Measurements from ENCODE around the gene GPRASP3.
"Not testable (repeated sequence)": the region's sequence is repeated elsewhere in the genome, so short reads cannot be mapped to it uniquely, and the experiment has no call there.

The GPRASP3 gene, protein sequence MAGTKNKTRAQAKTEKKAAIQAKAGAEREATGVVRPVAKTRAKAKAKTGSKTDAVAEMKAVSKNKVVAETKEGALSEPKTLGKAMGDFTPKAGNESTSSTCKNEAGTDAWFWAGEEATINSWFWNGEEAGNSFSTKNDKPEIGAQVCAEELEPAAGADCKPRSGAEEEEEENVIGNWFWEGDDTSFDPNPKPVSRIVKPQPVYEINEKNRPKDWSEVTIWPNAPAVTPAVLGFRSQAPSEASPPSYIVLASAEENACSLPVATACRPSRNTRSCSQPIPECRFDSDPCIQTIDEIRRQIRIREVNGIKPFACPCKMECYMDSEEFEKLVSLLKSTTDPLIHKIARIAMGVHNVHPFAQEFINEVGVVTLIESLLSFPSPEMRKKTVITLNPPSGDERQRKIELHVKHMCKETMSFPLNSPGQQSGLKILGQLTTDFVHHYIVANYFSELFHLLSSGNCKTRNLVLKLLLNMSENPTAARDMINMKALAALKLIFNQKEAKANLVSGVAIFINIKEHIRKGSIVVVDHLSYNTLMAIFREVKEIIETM

GRCh38 chrX:102720237-102721168 lies at the start of gene GPRASP3:
GPRASP3 (plus strand) TSS chrX:102720743; CDS start chrX:102748996, 28,253 bp downstream.
- DNase-seq (ENCODE audit: low read depth in 2 of 3, low spot score in 2 of 3) = peak in 2 of 3 experiments; percentile 37 to 42

DNA sequence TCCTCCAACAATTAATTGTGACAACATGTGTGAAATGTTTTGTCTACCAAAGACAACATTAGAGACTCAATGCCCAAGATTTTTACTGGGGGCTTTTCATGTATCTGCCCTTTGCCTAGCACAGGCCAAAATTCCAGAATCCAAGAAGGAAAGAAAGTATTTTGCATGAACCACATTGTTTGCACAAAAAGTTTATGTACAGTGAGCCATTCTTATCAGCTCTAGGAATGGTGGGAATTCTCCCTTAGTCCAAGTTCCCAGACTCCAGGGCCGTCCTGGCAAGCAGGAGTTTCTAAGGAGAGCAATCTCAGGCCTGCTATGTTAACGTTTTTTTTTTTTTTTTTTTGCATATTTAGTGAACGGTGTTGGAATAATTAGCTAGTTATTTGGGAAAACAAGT lies 47.7 kb upstream of the GPRASP3 start:
- no peak for DNase-seq (ENCODE audit: low read depth in 2 of 3, low spot score in 2 of 3)

DNA sequence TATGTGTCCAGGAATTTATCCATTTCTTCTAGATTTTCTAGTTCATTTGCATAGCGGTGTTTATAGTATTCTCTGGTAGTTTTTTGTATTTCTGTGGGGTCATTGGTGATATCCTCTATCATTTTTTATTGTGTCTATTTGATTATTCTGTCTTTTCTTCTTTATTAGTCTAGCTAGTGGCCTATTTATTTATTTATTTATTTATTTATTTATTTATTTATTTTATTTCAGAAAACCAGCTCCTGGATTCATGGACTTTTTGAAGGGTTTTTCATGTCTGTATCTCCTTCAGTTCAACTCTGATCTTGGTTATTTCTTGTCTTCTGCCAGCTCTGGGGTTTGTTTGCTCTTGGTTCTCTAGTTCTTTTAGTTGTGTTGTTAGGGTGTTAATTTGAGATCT lies 43.1 kb upstream of the GPRASP3 start:
- not testable (repeated sequence) for DNase-seq (ENCODE audit: low read depth in 2 of 3, low spot score in 2 of 3)

DNA sequence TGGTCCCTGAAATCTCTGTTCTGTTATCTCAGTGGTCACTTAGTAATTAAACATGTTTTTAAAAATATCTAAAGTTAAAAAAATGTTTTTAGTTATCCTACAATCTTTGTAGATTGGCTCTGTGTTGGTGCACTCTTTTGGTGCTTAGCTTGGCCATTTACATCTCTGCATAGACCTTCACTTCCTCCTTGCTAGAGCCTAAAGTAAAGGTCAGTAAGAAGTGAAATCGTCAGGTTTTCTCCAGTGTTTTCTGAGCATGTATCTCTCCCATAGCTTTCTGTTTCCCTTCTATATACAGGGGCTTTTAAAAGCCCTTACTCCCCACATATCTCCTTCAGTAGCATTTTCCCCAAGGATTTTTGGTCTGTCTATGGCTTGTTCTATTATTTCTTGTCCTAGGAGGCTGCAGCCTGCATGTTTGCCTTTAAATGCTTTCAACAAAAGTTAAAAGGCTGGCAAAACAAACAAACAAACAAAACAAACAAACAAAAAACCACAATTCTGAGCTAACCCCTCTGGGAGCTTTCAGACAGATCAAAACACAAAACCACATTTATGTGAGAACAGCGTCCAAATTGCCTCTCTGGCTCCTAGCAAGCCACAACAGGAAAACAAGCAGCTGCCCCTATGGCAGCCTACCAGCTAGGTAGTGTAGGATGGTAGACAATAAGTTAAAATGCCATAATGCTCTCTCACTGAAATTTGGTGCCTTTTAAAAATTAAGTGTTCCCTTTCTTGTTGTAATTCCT lies 35.6 kb upstream of the GPRASP3 start:
- DNase-seq (ENCODE audit: low read depth in 2 of 3, low spot score in 2 of 3) = no peak

DNA sequence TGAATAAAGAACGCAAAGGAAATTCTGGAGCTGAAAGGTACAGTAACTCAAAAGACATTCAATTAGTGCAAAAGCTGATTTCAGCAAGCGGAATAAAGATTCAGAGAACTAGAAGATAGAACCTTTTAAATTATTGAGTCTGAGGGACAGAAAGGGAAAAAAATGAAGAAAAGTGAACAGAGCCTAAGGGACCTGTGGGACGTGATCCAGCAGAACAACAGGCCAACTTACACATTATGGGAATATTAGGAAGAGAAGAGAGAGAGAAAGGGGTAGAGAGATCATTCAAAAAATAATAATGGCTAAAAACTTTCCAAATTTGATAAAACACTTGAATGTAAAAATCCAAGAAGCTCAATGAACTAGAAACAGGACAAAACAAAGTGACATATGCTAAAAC lies 25.8 kb upstream of the GPRASP3 start:
- no peak for DNase-seq (ENCODE audit: low read depth in 2 of 3, low spot score in 2 of 3)

DNA sequence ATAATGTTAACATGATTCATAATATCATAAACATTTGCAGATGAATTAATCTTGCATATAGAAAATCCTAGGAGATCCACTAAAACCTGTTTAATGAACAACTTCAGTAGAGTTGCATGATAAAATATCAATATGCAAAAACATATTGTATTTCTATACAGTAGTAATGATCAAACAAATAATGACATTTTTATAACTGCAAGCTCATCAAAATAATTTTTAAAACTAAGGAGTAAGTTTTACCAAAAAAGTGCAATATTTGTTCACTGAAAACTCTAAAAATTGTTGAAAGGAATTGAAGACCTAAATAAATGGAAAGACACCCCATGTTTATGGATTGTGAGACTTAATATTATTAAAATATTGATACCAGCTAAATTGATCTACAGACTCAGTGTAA lies 24.2 kb upstream of the GPRASP3 start:
- DNase-seq (ENCODE audit: low read depth in 2 of 3, low spot score in 2 of 3) = no peak

DNA sequence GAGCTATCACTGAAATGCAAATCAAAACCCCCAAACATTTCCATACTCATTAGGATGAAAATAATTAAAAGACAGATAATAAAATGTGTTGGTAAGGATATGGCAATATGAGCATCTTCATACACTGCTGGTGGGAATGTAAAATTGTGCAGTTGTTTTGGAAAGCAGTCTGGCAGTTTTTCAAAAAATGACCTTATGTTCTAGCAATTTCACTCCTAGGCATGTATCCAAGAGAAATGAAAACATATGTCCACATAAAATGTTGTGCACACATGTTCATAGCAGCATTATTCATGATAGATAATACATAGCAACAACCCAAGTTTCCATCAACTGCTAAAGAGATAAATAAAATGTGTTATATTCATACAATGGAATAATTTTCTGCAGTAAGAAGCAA lies 23.0 kb upstream of the GPRASP3 start:
- no peak for DNase-seq (ENCODE audit: low read depth in 2 of 3, low spot score in 2 of 3)

DNA sequence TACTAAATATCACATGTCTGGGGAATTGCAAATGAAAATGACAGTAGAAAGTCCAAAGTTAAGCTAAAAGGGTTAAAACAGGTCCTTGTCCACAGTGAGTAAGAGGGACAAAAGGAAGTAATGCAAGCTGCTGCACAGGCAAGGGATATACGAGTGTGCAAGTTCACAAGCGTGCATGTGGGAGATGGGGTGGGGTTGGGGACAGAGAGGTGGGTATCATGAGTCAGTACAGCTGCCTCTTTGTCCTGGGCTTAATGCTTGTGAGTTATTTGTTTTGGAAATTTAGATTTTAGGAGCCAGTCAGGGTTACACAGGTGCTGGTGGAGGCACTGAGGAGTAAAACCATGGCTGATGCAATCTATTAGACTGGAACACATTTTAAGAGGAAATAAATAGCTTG lies 11.6 kb upstream of the GPRASP3 start:
- DNase-seq (ENCODE audit: low read depth in 2 of 3, low spot score in 2 of 3) = no peak

GRCh38 chrX:102711872-102712215 lies 8.7 kb upstream of the GPRASP3 start:
- DNase-seq (ENCODE audit: low read depth in 2 of 3, low spot score in 2 of 3) = no peak

DNA sequence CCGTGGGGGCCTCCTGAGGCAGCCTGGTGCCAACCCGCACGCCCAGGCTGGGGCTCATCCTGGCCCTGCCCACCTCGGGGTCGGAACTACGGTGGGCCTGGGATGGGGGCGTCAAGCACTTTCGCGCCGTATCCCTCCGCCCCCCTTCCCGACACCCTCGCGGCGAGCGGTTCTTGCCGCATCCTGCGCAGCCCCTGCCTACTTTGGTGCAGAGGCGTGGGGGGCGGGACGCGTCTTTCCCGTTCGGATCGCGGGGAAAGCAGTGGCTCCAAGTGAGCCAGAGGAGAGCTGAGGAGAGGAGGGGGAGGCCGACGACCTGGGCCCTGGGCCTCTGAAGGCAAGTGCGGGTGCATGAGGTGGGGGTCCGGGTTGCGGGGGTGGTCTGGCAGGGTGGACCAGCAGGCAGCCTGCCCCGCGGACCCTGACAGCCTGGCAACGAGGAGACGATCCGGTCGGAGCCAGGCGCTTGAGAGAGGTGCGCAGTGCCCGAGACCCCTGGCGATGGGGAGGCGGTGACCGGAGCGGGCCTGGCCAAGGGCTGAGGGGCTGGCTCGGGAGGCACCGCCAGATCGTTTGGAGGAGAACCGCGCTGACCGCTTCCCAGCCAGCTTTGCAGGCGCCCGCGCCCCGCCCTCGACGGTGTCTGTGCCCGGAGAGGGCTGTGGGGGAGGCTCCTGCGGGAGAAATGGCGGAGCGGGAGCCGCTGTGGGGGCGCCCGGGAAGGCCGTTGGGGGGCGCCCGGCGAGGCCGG lies 8.2 kb upstream of the GPRASP3 start, which contains the start of gene GPRASP2:
TSS of gene GPRASP2 (plus strand) at position 233 of the 751 bp plus-strand sequence. CDS start 2,422 bp downstream, outside the sequence.
- no peak for DNase-seq (ENCODE audit: low read depth in 2 of 3, low spot score in 2 of 3)

DNA sequence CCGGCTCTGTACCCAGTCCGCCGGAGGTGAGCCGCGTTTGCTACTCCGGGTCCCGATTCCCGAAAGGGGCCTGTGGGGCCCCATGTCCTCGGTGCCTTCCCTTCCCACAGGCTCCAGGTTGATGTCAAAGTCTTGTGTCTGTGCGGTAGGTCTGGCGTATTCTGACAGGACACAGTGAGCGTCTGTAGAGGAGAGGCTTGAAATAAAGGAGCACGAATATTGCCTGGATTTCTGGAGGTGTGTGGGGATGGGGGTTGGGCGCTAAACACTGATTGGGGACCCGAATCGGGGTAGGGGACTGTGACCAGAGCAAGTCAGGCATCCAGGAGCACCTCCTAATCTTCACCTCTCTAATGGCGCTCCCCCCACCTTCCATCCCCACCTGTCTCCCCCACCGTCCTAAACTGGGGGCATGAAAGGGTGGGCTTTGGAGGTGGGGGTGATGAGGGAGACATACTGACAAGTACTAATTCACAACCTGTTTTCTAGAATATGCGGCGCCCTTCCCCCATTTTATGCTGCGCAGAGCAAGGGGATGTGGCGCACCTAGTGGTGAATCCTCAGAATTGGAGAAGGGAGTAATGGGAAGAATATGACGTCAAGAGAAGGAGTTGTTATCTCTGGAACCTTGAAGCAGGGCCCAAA lies 7.4 kb upstream of the GPRASP3 start:
- no peak for DNase-seq (ENCODE audit: low read depth in 2 of 3, low spot score in 2 of 3)

DNA sequence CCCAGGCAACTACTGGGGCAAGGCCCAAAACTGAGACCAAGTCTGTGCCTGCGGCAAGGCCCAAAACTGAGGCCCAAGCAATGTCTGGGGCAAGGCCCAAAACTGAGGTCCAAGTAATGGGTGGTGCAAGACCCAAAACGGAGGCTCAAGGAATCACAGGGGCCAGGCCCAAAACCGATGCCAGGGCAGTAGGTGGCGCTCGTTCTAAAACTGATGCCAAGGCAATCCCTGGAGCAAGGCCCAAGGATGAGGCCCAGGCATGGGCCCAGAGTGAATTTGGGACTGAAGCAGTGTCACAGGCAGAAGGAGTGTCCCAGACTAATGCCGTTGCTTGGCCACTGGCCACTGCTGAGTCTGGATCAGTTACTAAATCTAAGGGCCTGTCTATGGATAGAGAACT lies 5.5 kb upstream of the GPRASP3 start:
- DNase-seq (ENCODE audit: low read depth in 2 of 3, low spot score in 2 of 3) = no peak

GRCh38 chrX:102715967-102716366 lies 4.6 kb upstream of the GPRASP3 start:
- no peak for DNase-seq (ENCODE audit: low read depth in 2 of 3, low spot score in 2 of 3)

- not testable (repeated sequence) for DNase-seq (ENCODE audit: low read depth in 2 of 3, low spot score in 2 of 3)
These were observed 595 bp downstream of the GPRASP3 start for GRCh38 chrX:102721169-102721506.

- DNase-seq (ENCODE audit: low read depth in 2 of 3, low spot score in 2 of 3) = no peak
These were observed 2.9 kb downstream of the GPRASP3 start for GRCh38 chrX:102723456-102723855.

GRCh38 chrX:102727761-102728160 lies 7.2 kb downstream of the GPRASP3 start:
- no peak for DNase-seq (ENCODE audit: low read depth in 2 of 3, low spot score in 2 of 3)

DNA sequence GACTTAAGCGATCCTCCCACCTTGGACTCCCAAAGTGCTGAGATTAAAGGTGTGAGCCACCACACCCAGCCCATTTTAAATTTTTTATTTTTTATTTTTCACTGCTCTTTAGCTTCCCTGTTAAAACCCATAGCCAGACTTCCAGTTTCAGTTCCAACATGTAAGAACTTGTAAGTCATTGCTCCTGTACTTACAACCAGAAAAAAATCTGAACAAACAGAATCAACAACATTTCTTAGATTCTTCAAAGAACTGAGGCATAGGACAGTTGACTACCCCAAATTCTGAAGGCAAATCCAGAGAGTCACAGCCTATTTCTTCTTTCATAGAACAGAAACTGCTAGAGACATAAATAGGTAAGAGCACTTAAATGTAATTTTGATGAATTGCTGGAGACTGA lies 8.1 kb downstream of the GPRASP3 start:
- DNase-seq (ENCODE audit: low read depth in 2 of 3, low spot score in 2 of 3) = no peak

DNA sequence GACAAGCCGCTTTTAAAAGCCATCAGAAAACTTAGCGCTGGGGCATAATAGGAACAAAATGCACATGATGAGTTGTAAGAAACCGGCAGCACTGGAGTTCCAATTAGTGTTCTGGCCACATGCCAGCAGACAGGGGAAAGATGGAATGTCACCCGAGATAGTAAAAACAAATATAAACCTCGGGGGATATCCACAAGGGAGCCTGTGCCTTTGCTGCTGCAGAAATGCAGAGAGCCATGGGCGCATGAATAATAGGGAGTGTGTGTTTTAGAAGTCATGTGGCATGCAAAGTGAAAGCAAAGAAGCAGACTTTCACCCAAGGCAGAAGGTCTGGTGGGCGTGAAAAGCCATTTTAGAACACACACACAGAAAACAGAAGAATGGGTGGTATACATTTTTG lies 19.1 kb downstream of the GPRASP3 start:
- DNase-seq (ENCODE audit: low read depth in 2 of 3, low spot score in 2 of 3) = no peak

DNA sequence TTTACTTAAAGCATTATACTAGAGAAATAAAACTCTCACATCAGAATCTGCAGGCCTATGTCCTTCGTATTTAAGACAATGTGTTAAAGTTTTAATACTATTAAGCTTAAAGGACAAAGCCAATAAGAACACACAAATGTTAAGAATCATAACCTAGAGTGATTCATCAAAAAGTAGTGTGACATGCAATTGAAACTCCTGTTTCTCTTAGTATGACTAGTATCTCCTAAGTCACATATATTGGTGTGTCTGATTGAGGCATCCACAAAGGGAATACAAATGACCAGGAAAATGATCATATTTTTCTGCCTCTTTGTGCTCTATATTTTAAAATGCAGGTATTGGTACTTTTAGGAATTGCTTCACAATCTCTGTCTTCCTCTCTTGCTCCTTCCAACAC lies 23.8 kb downstream of the GPRASP3 start:
- DNase-seq (ENCODE audit: low read depth in 2 of 3, low spot score in 2 of 3) = no peak

DNA sequence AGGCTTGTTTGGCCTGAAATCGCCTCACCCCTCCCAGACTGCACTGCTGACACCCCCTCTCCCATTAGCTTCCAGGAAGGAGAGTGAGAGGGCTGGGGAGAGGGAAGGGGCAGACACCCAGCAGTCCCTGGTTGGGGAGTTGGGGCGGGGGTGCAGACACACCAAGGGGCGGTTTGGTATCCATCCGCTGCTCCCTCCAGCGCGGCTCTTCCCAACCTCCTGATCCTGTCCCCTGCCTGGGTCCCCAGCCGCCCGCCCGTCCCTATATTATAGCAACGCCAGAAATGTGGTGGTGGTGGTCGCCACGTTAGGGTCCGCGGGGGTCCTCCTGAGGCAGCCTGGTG lies 24.9 kb downstream of the GPRASP3 start:
- DNase-seq (ENCODE audit: low read depth in 2 of 3, low spot score in 2 of 3) = no peak
